Gastroesophageal sphincter (tissue), 3 donors: ENCODE data around the gene CLOCK.

Source experiments
- EP300 ChIP-seq: sonication (generic); formaldehyde crosslinking; IDR thresholded peaks from one replicate; pipeline ENCODE4 v1.6.1; 2017; ENCODE audit warnings: antibody characterized with exemption, mild to moderate bottlenecking
- POLR2A ChIP-seq, 2 donors: fragments of 450-650 bp; IDR thresholded peaks; one replicate each; pipeline ENCODE4 v1.6.1; 2017; ENCODE audit warnings: antibody characterized with exemption in 2 of 2, mild to moderate bottlenecking in 2 of 2, moderate library complexity in 1 of 2
- POLR2AphosphoS5 ChIP-seq: sonication (generic); formaldehyde crosslinking; IDR thresholded peaks from one replicate; pipeline ENCODE4 v1.6.1; 2017; ENCODE audit warnings: antibody characterized with exemption
- TF ChIP-seq, protein P1 (sequence below), 4 experiments: fragments of 200-600 bp in 2 of 4; fragments of 450-650 bp in 2 of 4; sonication (generic) in 1 of 4; IDR thresholded peaks; one replicate each; pipeline ENCODE4 v1.5.1; 2017 to 2019; ENCODE audit warnings: antibody characterized with exemption in 4 of 4, mild to moderate bottlenecking in 2 of 4, moderate library complexity in 2 of 4

GRCh38 chr4:55445921-55446577 is 100.7 kb downstream of the CLOCK start:
- TF ChIP-seq, protein P1, sequence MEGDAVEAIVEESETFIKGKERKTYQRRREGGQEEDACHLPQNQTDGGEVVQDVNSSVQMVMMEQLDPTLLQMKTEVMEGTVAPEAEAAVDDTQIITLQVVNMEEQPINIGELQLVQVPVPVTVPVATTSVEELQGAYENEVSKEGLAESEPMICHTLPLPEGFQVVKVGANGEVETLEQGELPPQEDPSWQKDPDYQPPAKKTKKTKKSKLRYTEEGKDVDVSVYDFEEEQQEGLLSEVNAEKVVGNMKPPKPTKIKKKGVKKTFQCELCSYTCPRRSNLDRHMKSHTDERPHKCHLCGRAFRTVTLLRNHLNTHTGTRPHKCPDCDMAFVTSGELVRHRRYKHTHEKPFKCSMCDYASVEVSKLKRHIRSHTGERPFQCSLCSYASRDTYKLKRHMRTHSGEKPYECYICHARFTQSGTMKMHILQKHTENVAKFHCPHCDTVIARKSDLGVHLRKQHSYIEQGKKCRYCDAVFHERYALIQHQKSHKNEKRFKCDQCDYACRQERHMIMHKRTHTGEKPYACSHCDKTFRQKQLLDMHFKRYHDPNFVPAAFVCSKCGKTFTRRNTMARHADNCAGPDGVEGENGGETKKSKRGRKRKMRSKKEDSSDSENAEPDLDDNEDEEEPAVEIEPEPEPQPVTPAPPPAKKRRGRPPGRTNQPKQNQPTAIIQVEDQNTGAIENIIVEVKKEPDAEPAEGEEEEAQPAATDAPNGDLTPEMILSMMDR (IDR thresholded peaks at IDR 0.05) = no peak
- TF ChIP-seq POLR2AphosphoS5 = no peak
- no peak for TF ChIP-seq POLR2A (IDR thresholded peaks at IDR 0.05)
- TF ChIP-seq EP300 = no peak
